ENCODE measurements around the gene OLR1. TPM values are rescaled to one million over a fixed set of nuclear protein-coding genes. Genes with fewer than 3 reads are reported as not detected.

Gene OLR1
- total RNA-seq, 1 experiment from 2014 or later = not detected

GRCh38 chr12:10215436-10215835 lies 43.5 kb upstream of the OLR1 start:
- Mint-ChIP-seq H3K27ac (ENCODE audit: low read depth, unreplicated experiment) (no peak overlapping the region), H3K4me1 (ENCODE audit: insufficient read depth, unreplicated experiment) (peaks cover 25% of the 10 kb centered on the region), H3K36me3 (ENCODE audit: insufficient read depth, unreplicated experiment) (peaks cover 25% of the 10 kb centered on the region), H3K9me3 (ENCODE audit: unreplicated experiment) (no peaks in the 10 kb centered on the region), H3K4me3 (ENCODE audit: unreplicated experiment) (peak overlapping the region; percentile 88), H3K27me3 (ENCODE audit: insufficient read depth, unreplicated experiment) (no peaks in the 10 kb centered on the region)
- TF ChIP-seq, protein P1, sequence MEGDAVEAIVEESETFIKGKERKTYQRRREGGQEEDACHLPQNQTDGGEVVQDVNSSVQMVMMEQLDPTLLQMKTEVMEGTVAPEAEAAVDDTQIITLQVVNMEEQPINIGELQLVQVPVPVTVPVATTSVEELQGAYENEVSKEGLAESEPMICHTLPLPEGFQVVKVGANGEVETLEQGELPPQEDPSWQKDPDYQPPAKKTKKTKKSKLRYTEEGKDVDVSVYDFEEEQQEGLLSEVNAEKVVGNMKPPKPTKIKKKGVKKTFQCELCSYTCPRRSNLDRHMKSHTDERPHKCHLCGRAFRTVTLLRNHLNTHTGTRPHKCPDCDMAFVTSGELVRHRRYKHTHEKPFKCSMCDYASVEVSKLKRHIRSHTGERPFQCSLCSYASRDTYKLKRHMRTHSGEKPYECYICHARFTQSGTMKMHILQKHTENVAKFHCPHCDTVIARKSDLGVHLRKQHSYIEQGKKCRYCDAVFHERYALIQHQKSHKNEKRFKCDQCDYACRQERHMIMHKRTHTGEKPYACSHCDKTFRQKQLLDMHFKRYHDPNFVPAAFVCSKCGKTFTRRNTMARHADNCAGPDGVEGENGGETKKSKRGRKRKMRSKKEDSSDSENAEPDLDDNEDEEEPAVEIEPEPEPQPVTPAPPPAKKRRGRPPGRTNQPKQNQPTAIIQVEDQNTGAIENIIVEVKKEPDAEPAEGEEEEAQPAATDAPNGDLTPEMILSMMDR (IDR thresholded peaks at IDR 0.05; ENCODE audit: unreplicated experiment) = no peak
- BruUV-seq (replicated peaks) = no TSS peak
- intact Hi-C loops (cut with micrococcal nuclease) = loop anchor here (10.0 kb wide), 2 partner anchors 191 to 351 kb away; partner anchors contain the start of gene CLEC2B
- ChIA-PET CTCF (interaction anchor here (0.6 to 1.6 kb wide), 5 partner anchors 20 to 1285 kb away, joined by 3 to 9 read pairs (median 7); partner anchors contain the start of gene CLEC12B), POLR2A (interaction anchor here (0.8 to 3.9 kb wide), 10 partner anchors 11 to 508 kb away, joined by 3 to 38 read pairs (median 10); partner anchors contain the start of genes OLR1 and YBX3)
- no peak for DNase-seq (ENCODE audit: unreplicated experiment)

DNA sequence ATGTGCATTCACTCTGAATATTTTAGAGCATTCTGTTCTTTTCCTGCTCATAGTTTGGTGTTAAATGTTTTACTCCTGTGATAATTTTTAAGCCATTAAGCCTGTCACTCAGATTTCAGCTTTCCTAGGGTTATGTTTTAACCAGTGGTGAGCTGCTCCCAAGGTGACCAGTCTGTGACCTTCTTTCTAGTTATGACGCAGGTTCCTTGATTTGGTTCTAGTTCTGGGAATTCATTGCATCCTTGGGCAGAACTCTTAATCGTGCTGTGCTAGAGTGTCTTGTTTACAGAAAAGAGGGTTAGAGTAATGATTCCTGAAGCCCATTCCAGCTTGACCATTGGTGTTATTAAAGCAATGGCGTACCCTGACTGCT lies 42.9 kb upstream of the OLR1 start:
- DNase-seq (ENCODE audit: unreplicated experiment) = no peak
- Mint-ChIP-seq H3K27ac (ENCODE audit: low read depth, unreplicated experiment) (peak overlapping the region; percentile 99), H3K4me1 (ENCODE audit: insufficient read depth, unreplicated experiment) (peaks cover 21% of the 10 kb centered on the region), H3K4me3 (ENCODE audit: unreplicated experiment) (peak overlapping the region; percentile 88), H3K27me3 (ENCODE audit: insufficient read depth, unreplicated experiment) (no peaks in the 10 kb centered on the region), H3K36me3 (ENCODE audit: insufficient read depth, unreplicated experiment) (peaks cover 19% of the 10 kb centered on the region), H3K9me3 (ENCODE audit: unreplicated experiment) (no peaks in the 10 kb centered on the region)
- ChIA-PET CTCF (interaction anchor here (0.6 to 1.6 kb wide), 7 partner anchors 21 to 1285 kb away, joined by 3 to 9 read pairs (median 7); partner anchors contain the start of gene CLEC12B), POLR2A (interaction anchor here (0.8 to 5.0 kb wide), 13 partner anchors 9 to 508 kb away, joined by 3 to 38 read pairs (median 10); partner anchors contain the start of genes OLR1 and YBX3)
- BruUV-seq (replicated peaks) = no TSS peak
- TF ChIP-seq, protein P1 (IDR thresholded peaks at IDR 0.05; ENCODE audit: unreplicated experiment) = no peak
- intact Hi-C loops (cut with micrococcal nuclease) = loop anchor here (5.0 to 10.0 kb wide), 3 partner anchors 190 to 502 kb away; partner anchors contain the start of gene CLEC2B

GRCh38 chr12:10214136-10214894 lies 42.4 kb upstream of the OLR1 start:
- ChIA-PET CTCF (interaction anchor here (0.6 to 1.6 kb wide), 9 partner anchors 21 to 1286 kb away, joined by 3 to 9 read pairs (median 3); partner anchors contain the start of gene CLEC12B), POLR2A (interaction anchor here (0.6 to 5.0 kb wide), 21 partner anchors 8 to 1569 kb away, joined by 3 to 38 read pairs (median 8); partner anchors contain the start of genes KLRC2, OLR1 and YBX3)
- peak overlapping the region; percentile 88 for H3K4me3 Mint-ChIP-seq (ENCODE audit: unreplicated experiment)
- peaks cover 21% of the 10 kb centered on the region for H3K4me1 Mint-ChIP-seq (ENCODE audit: insufficient read depth, unreplicated experiment)
- H3K27me3 Mint-ChIP-seq (ENCODE audit: insufficient read depth, unreplicated experiment) = no peaks in the 10 kb centered on the region
- intact Hi-C loops (cut with micrococcal nuclease) = loop anchor here (5.0 to 10.0 kb wide), 3 partner anchors 190 to 503 kb away; partner anchors contain the start of gene CLEC2B
- DNase-seq (ENCODE audit: unreplicated experiment) = no peak
- BruUV-seq (replicated peaks) = no TSS peak
- H3K27ac Mint-ChIP-seq (ENCODE audit: low read depth, unreplicated experiment) = peak overlapping the region; percentile 99
- no peaks in the 10 kb centered on the region for H3K9me3 Mint-ChIP-seq (ENCODE audit: unreplicated experiment)
- peaks cover 13% of the 10 kb centered on the region for H3K36me3 Mint-ChIP-seq (ENCODE audit: insufficient read depth, unreplicated experiment)
- TF ChIP-seq, protein P1 (IDR thresholded peaks at IDR 0.05; ENCODE audit: unreplicated experiment) = no peak

Measured in MCF 10A (cell line).